ENCODE results near the gene SMARCAD1.

Gene SMARCAD1

GRCh38 chr4:94338681-94339351 is 131.2 kb downstream of the SMARCAD1 start:
- H3K4me3 ChIP-seq: no peak overlapping the region
- H3K27ac ChIP-seq: peak overlapping the region in 1 of 21 experiments; percentile 30

- Histone ChIP-seq H3K27ac (peak overlapping the region in 1 of 21 experiments; percentile 30), H3K4me3 (peak overlapping the region in 1 of 7 experiments; percentile 7)
Observed at GRCh38 chr4:94339779-94340178, 132.1 kb downstream of the SMARCAD1 start.
